ENCODE results near the gene PRRT4. TPM values are rescaled to one million over a fixed set of nuclear protein-coding genes. Genes with fewer than 3 reads are reported as not detected.

Gene PRRT4
- total RNA-seq, 2 donors from 2014 or later = 2.2 to 3.7 TPM

DNA sequence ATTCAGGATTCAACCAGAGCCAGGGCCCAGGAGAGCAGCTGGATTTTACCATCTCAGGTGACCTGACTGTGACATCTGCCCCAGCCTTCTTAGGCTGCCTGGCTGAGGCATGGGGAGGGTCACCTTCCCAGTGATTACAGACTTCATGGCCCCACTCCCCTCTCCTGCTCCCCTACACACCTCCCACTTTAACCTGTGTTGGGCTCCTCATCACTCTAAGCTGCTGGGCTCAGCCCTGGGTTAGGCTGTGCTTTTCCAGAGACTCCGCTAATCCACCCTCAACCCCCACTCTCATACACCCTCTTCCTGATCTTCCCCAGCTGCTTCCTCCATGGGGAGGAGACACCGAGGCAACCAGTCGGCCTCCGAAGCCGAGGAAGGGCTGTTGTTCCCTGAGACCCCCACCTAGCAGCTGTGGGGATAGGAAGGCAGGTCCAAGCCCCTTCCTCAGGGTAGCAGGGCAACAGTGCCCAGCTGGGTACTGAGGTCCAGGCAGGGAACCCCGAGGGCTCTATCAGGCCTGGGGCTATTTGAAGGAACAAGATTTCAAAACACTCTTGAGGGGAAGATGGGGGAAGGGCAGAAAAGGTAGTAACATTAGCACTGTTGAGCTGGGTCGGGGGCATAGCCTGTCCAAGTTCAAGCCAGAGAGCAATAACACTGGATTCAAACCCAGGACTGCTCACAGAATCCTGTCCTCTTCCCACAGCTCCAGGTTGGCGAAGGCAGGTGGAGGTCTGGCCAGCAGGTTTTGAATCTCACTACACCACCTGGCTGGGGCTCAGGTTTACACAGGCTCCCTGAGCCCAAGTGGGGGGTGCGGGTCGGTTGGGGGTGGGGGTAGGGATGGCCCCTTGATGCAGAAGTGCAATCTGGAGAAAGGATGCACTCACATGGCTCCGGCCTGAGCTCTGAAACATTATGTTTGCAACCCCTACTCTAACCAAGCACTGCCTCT, 46.5 kb upstream of the PRRT4 start:
- ATAC-seq (ENCODE audit: insufficient number of reproducible peaks, low FRiP score, low read depth) (no peak), DNase-seq (ENCODE audit: low spot score) (no peak)
- Histone ChIP-seq H3K9me3 (no peaks in the 10 kb centered on the region), H3K4me1 (ENCODE audit: control insufficient read depth in 1 of 2, low read depth in 2 of 2) (peaks cover 26 to 38% of the 10 kb centered on the region in 2 donors), H3K36me3 (no peaks in the 10 kb centered on the region), H3K4me3 (peak overlapping the region; percentile 87), H3K27ac (peak overlapping the region; percentile 90 to 92), H3K27me3 (replicated peaks; ENCODE audit: insufficient read depth) (no peaks in the 10 kb centered on the region)
- TF ChIP-seq, protein P1, sequence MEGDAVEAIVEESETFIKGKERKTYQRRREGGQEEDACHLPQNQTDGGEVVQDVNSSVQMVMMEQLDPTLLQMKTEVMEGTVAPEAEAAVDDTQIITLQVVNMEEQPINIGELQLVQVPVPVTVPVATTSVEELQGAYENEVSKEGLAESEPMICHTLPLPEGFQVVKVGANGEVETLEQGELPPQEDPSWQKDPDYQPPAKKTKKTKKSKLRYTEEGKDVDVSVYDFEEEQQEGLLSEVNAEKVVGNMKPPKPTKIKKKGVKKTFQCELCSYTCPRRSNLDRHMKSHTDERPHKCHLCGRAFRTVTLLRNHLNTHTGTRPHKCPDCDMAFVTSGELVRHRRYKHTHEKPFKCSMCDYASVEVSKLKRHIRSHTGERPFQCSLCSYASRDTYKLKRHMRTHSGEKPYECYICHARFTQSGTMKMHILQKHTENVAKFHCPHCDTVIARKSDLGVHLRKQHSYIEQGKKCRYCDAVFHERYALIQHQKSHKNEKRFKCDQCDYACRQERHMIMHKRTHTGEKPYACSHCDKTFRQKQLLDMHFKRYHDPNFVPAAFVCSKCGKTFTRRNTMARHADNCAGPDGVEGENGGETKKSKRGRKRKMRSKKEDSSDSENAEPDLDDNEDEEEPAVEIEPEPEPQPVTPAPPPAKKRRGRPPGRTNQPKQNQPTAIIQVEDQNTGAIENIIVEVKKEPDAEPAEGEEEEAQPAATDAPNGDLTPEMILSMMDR (IDR thresholded peaks at IDR 0.05) = no peak

- DNase-seq (ENCODE audit: low spot score) = no peak
- no peaks in the 10 kb centered on the region for H3K36me3 ChIP-seq
- no peaks in the 10 kb centered on the region for H3K9me3 ChIP-seq
- no peak overlapping the region for H3K4me3 ChIP-seq
- TF ChIP-seq, protein P1 (IDR thresholded peaks at IDR 0.05) = no peak
- H3K27me3 ChIP-seq (replicated peaks; ENCODE audit: insufficient read depth) = no peaks in the 10 kb centered on the region
- H3K27ac ChIP-seq = peak overlapping the region in 1 of 2 donors; percentile 92
- H3K4me1 ChIP-seq (ENCODE audit: control insufficient read depth in 1 of 2, low read depth in 2 of 2) = peaks cover 26 to 38% of the 10 kb centered on the region in 2 donors
- no peak for ATAC-seq (ENCODE audit: insufficient number of reproducible peaks, low FRiP score, low read depth)
These were observed 45.7 kb upstream of the PRRT4 start for GRCh38 chr7:128407233-128407589.

DNA sequence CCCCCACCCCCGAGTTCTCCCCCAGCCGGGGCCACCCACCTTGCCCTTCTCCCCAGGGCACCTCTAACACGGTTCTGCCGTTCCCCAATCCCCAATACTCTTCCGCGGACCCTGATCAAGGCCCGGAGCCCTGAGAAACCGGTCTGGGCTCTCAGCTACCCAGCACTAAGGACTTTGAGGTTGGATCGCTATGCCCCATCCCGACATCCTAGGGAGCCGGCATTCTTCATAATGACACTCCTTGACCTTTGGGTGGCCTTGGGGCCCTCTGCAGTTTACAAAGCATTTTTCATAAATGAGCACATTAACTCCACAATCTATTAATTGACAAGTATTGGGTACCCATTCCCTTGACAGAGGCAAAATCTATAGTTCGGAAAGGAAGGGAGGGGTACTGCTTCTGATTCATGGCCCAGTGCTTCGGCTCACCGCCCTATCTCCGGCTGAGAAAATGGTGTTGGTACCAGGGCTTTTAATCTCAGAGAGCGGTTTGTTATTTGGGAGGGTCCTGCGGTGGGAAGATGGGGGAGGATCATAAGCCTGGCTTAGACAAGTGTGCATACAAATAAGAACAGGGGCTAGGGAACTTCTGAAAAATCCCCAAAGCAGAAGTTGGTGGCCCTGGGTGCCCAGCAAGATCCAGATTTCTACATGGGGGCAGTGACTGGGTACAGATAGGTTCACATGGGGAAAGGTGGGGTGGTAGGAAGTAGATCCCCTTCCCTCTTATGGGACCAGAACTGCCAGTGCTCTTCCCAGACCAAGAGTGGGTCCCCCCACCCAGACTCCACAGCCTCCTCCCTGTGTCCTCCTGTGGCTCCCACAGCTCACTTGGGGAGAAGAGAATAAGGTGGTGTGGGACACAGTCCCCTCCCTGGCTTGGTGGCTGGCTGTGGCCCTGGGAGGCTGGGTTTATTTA, 45.1 kb upstream of the PRRT4 start:
- no peaks in the 10 kb centered on the region for H3K9me3 ChIP-seq
- H3K27ac ChIP-seq = peak overlapping the region in 1 of 2 donors; percentile 36
- H3K4me3 ChIP-seq = peak overlapping the region; percentile 90
- H3K4me1 ChIP-seq (ENCODE audit: control insufficient read depth in 1 of 2, low read depth in 2 of 2) = peaks cover 26 to 38% of the 10 kb centered on the region in 2 donors
- no peaks in the 10 kb centered on the region for H3K36me3 ChIP-seq
- no peaks in the 10 kb centered on the region for H3K27me3 ChIP-seq (replicated peaks; ENCODE audit: insufficient read depth)
- TF ChIP-seq, protein P1 (IDR thresholded peaks at IDR 0.05) = no peak
- no peak for DNase-seq (ENCODE audit: low spot score)
- no peak for ATAC-seq (ENCODE audit: insufficient number of reproducible peaks, low FRiP score, low read depth)

DNA sequence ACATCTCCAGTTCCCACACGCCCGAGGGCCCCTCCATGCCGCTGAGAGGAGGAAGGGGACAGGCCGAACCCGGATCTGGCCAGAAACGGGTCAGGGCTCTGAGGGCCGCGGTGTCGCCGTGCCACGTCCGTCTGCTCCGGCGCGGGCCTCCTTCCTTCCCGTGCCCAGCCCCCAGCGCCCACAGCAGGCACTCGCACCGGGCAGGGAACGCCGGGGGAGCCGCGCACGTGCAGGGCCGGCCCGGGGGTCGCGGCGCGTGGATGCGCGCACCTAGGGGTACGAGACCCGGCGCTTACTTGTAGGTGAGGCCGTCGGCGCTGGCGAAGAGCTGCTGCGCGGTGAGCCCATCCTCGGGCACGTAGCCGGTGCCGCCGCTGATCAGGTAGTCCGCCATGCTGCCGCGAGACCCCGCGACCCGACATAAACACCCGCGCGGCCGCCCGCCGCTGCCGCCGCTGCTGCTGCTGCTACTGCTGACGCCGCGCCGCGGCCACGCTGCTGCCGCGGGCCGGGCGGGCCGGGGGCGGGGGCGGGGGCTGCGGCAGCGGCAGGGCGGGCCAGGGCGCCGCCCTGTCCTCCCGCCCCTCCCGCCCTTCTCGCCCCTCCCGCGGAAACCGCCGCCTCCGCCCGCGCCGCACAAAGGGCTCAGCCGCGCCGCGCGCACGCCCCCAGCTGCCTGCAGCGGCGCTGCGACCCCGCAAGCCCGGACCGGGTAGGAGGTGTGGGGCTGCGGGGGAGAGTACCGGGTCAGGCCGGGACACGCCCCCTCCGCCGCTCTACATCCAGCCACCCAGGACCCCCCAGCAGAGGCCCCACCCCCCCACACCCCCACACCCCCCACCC, 44.2 kb upstream of the PRRT4 start:
- Histone ChIP-seq H3K36me3 (peaks cover 3% of the 10 kb centered on the region), H3K4me3 (peak overlapping the region; percentile 90), H3K9me3 (no peaks in the 10 kb centered on the region), H3K27me3 (replicated peaks; ENCODE audit: insufficient read depth) (no peaks in the 10 kb centered on the region), H3K4me1 (ENCODE audit: control insufficient read depth in 1 of 2, low read depth in 2 of 2) (peaks cover 25 to 38% of the 10 kb centered on the region in 2 donors), H3K27ac (peak overlapping the region; percentile 46 to 59)
- no peak for DNase-seq (ENCODE audit: low spot score)
- ATAC-seq (ENCODE audit: insufficient number of reproducible peaks, low FRiP score, low read depth) = no peak
- TF ChIP-seq, protein P1 (IDR thresholded peaks at IDR 0.05) = no peak

All from thoracic aorta (tissue), 2 donors.